Kidney (tissue), 14 donors: ENCODE data around the gene TLR4. TPM values are rescaled to one million over a fixed set of nuclear protein-coding genes. Genes with fewer than 3 reads are reported as not detected.

Source experiments
- DNase-seq, 5 donors: peaks; one replicate each; pipeline ENCODE4 v3.0.0-alpha.2; 2013 to 2020
- FAIRE-seq: peaks from 2 replicates; lab custom pipeline; 2012; peaks lifted over from hg19 to GRCh38; lab: Jason Lieb, UNC
- H3K27ac ChIP-seq, 2 donors: one replicate each; pipeline ENCODE4 v1.7.0; 2013; ENCODE audit warnings: low read depth in 2 of 2, low read length in 2 of 2, inconsistent platforms in 1 of 2
- H3K27me3 ChIP-seq: one replicate; pipeline ENCODE4 v1.7.1; 2013; ENCODE audit warnings: low read length, inconsistent platforms; ENCODE audit not compliant: control insufficient read depth, insufficient read depth
- H3K36me3 ChIP-seq, 3 donors: one replicate each; pipeline versions ENCODE4 v1.7.0 to v1.7.1; 2013; ENCODE audit warnings: low read length in 3 of 3, control low read depth in 1 of 3, inconsistent platforms in 1 of 3; ENCODE audit not compliant: insufficient read depth in 3 of 3, control insufficient read depth in 2 of 3
- H3K4me1 ChIP-seq, 3 donors: one replicate each; pipeline versions ENCODE4 v1.7.0 to v1.7.1; 2013; ENCODE audit warnings: low read length in 3 of 3, inconsistent platforms in 1 of 3, low read depth in 1 of 3; ENCODE audit not compliant: control insufficient read depth in 2 of 3, insufficient read depth in 2 of 3
- H3K4me3 ChIP-seq, 3 donors: one replicate each; pipeline versions ENCODE4 v1.7.0 to v1.8.1; 2013; ENCODE audit warnings: low read length in 3 of 3, control low read depth in 1 of 3, inconsistent platforms in 1 of 3
- H3K9ac ChIP-seq, 3 donors: one replicate each; pipeline versions ENCODE4 v1.7.0 to v1.7.1; 2013; ENCODE audit warnings: low read length in 3 of 3, control low read depth in 1 of 3, inconsistent platforms in 1 of 3
- H3K9me3 ChIP-seq, 3 donors: one replicate each; pipeline versions ENCODE4 v1.7.0 to v1.7.1; 2013; ENCODE audit warnings: low read length in 3 of 3, control low read depth in 1 of 3, inconsistent platforms in 1 of 3; ENCODE audit not compliant: control insufficient read depth in 2 of 3, insufficient read depth in 1 of 3
- CTCF ChIP-seq: IDR thresholded peaks from 3 replicates; pipeline ENCODE4 v1.5.1; 2012; ENCODE audit warnings: mild to moderate bottlenecking, moderate library complexity, borderline replicate concordance; ENCODE audit not compliant: insufficient read depth; ENCODE audit errors: extremely low read depth
- intact Hi-C: fragments of 100-400 bp; cut with DNase I; formaldehyde crosslinking; loops from one replicate; pipeline ENCODE4 v1.11.1; 2022
- polyA plus RNA-seq: library from polyadenylated mRNA; stranded (reverse); fragments of 350-450 nt; fragmentation: Illumina TruSeq; extraction: RNeasy Lipid Tissue Mini Kit (QIAGEN cat#74804); gene quantifications from one replicate; pipeline ENCODE4 v1.2.3, GENCODE V29; 2014; ENCODE audit warnings: low read depth, low replicate concordance; ENCODE audit not compliant: insufficient read depth
- total RNA-seq: library from RNA; stranded (reverse); fragmentation: NEBNext Ultra II Directional; extraction: Animal tissue kit (Norgen Biotek cat#: 25700); gene quantifications from one replicate; pipeline ENCODE4 v1.2.1, GENCODE V29; 2021
- donor health status: control.
- donor health status: control.
- donor health status: control.
- donor health status: control.
- donor health status: control.
- donor health status: DM: yes; HTN: yes; CAD: no.
- donor health status: Normal renal cell carcinoma (clear cell type).

The TLR4 gene
- total and polyA plus RNA-seq, 2 donors from 2014 or later: 5.8 to 33.4 TPM

- no peak for FAIRE-seq
- intact Hi-C loops: no loop called here
Measured at GRCh38 chr9:117664419-117664818, 39.8 kb upstream of the TLR4 start.

DNA sequence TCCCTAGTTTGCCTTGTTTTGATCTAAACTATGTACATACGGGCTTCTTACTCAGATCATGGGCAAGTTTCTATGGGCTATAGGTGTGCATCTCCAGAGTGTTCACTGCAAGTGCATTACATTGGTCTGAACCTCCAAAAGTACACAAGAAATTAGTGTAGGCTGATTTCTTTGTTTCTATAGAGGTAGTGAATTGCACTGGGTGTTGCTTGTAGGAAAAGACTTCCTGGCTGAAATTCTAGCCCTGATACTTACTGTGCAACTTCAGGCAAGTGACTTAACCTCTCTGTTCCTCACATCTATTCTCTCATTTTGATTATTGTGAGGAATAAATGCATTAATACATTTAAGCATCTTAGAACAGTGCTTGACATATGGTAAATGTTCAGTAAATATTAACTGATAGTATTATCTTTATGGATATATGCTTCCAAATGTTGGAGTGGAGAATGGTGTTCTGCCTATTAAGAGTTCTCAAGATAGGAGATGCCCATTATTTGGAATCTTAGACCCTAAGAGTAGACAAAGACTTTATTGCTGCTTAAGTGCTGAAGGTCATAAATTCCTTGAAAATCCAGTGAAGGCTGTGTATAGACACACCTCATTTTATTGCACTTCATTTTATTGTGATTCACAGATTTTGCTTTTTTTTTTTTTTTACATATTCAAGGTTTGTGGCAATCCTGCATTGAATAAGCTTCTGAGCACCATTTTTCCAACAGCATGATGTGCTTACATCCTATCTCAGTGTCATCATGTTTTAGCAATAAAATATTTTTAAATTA, 38.4 kb upstream of the TLR4 start:
- FAIRE-seq (no peak), DNase-seq (no peak)
- Histone ChIP-seq H3K4me1 (no peaks in the 10 kb centered on the region), H3K9ac (no peak overlapping the region), H3K36me3 (no peaks in the 10 kb centered on the region), H3K27ac (no peak overlapping the region), H3K27me3 (no peaks in the 10 kb centered on the region), H3K4me3 (no peak overlapping the region), H3K9me3 (no peaks in the 10 kb centered on the region)
- TF ChIP-seq CTCF: no peak
- intact Hi-C loops: no loop called here

More at GRCh38 chr9:117664419-117664818, 39.8 kb upstream of the TLR4 start:
- Histone ChIP-seq H3K9me3 (no peaks in the 10 kb centered on the region), H3K27me3 (no peaks in the 10 kb centered on the region), H3K9ac (no peak overlapping the region), H3K4me3 (no peak overlapping the region), H3K36me3 (no peaks in the 10 kb centered on the region), H3K27ac (no peak overlapping the region), H3K4me1 (no peaks in the 10 kb centered on the region)
- no peak for TF ChIP-seq CTCF
- no peak for DNase-seq

DNA sequence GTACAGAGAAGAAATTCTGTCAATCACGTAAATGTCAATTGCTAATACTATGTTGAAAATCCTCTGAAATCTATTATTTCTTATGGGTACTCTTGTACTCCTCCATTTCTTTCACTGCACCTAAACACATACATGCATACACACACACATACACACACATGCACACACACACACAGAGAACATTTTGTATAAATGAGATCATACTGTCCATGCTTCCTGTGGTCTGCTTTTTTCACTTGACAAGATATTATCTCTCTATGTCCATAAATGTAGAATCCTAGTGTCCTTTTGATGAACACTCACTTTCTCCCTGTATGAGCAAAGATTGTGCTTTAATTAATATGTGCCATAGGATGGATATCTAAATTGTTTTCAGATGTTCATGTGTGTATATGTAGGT, 32.7 kb upstream of the TLR4 start:
- H3K36me3 ChIP-seq: no peaks in the 10 kb centered on the region
- TF ChIP-seq CTCF: no peak
- intact Hi-C loops: no loop called here
- no peaks in the 10 kb centered on the region for H3K27me3 ChIP-seq
- DNase-seq (no peak), FAIRE-seq (no peak)
- H3K9me3 ChIP-seq: no peaks in the 10 kb centered on the region
- no peak overlapping the region for H3K9ac ChIP-seq
- no peaks in the 10 kb centered on the region for H3K4me1 ChIP-seq
- H3K4me3 ChIP-seq: no peak overlapping the region
- no peak overlapping the region for H3K27ac ChIP-seq
